Uterus (tissue), 2 donors: ENCODE measurements around the gene SCO1.

Source experiments
- CTCF ChIP-seq, 4 experiments: fragments of 200-600 bp in 2 of 4; fragments of 450-650 bp in 2 of 4; sonication (generic) in 2 of 4; IDR thresholded peaks; one replicate each; pipeline ENCODE4 v1.5.1; 2016 to 2019; ENCODE audit warnings: antibody characterized with exemption in 4 of 4, mild to moderate bottlenecking in 2 of 4, moderate library complexity in 1 of 4
- POLR2A ChIP-seq, 2 donors: fragments of 450-650 bp; IDR thresholded peaks; one replicate each; pipeline ENCODE4 v1.6.1; 2016; ENCODE audit warnings: antibody characterized with exemption in 2 of 2, mild to moderate bottlenecking in 1 of 2, moderate library complexity in 1 of 2

- TF ChIP-seq POLR2A (IDR thresholded peaks at IDR 0.05) (no peak), CTCF (IDR thresholded peaks at IDR 0.05) (no peak)
Measured at GRCh38 chr17:10735251-10735650, 37.9 kb upstream of the SCO1 start.
